ENCODE measurements around the gene CES1.

Gene CES1

DNA sequence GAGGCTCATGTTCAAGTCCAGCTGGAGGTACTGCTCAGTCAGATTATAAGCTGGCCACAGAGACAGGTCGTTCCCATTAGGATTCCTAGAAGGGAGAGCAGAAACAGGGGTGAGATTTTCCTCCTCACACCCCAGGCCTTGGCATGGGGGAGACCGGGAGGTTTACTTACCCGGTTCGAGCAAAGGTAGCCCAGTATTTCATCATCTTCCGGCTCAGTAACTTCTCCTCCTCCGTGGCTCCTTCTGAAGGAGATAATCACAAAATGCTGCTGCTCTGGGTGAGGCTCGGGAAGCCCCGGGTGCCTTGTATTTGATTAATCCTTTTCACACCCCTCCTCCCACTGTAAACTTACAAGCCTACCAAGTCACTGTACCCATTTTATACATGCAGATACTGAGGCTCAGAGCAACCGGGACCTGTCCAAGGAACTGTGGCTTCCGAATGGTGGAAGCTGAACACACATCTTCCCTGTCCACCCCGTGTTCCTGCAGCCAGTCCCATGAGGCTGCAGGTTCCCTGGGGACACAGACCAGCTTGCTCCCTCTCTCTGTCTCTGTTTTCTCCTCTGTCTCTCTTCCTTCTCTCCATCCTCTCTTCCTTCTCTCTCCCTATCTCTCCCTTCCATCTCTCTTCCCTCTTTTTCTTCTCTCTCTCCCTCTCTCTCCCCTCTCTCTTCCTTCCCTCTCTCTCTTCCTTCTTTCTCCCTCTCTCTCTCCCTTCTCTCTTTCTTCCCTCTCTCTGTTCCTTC, 13.9 kb upstream of the CES1 start:
- H3K79me2 ChIP-seq (ENCODE audit: insufficient read depth, low read depth), result no peaks in the 10 kb centered on the region
- H3K4me2 ChIP-seq, result no peak overlapping the region
- no peak overlapping the region for H3K27ac ChIP-seq
- no peak overlapping the region for H2AFZ ChIP-seq (ENCODE audit: low read depth)
- H4K20me1 ChIP-seq (ENCODE audit: insufficient read depth), result no peaks in the 10 kb centered on the region
- no peaks in the 10 kb centered on the region for H3K4me1 ChIP-seq (ENCODE audit: low read depth, poor library complexity, severe bottlenecking)
- no peak overlapping the region for H3K9ac ChIP-seq
- H3K27me3 ChIP-seq (ENCODE audit: insufficient read depth, low read depth), result no peaks in the 10 kb centered on the region
- no peak overlapping the region for H3K4me3 ChIP-seq (IDR thresholded peaks at IDR 0.05; ENCODE audit: insufficient read depth, low read depth, low read length)
- TF ChIP-seq, protein P1, sequence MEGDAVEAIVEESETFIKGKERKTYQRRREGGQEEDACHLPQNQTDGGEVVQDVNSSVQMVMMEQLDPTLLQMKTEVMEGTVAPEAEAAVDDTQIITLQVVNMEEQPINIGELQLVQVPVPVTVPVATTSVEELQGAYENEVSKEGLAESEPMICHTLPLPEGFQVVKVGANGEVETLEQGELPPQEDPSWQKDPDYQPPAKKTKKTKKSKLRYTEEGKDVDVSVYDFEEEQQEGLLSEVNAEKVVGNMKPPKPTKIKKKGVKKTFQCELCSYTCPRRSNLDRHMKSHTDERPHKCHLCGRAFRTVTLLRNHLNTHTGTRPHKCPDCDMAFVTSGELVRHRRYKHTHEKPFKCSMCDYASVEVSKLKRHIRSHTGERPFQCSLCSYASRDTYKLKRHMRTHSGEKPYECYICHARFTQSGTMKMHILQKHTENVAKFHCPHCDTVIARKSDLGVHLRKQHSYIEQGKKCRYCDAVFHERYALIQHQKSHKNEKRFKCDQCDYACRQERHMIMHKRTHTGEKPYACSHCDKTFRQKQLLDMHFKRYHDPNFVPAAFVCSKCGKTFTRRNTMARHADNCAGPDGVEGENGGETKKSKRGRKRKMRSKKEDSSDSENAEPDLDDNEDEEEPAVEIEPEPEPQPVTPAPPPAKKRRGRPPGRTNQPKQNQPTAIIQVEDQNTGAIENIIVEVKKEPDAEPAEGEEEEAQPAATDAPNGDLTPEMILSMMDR (conservative IDR thresholded peaks at IDR 0.05; ENCODE audit: low read depth, low read length), result no peak
- no peaks in the 10 kb centered on the region for H3K36me3 ChIP-seq (ENCODE audit: insufficient read depth)

DNA sequence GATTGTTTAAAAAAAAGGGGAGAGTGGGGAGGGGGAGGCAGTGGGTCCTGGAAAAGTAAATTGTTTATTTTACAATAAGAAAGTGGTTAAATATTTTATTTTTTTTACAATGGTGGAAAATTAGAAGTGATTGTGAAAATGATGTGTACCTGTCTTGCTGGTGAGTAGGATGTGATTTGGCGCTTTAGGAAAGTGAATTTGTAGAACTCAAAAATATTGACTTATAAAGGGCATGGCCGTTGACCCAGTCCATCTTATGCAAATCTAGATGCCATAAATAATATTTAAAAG, 10.2 kb upstream of the CES1 start:
- H2AFZ ChIP-seq (ENCODE audit: low read depth), result no peak overlapping the region
- H3K27ac ChIP-seq, result no peak overlapping the region
- H3K4me1 ChIP-seq (ENCODE audit: low read depth, poor library complexity, severe bottlenecking), result no peaks in the 10 kb centered on the region
- H3K4me3 ChIP-seq (IDR thresholded peaks at IDR 0.05; ENCODE audit: insufficient read depth, low read depth, low read length), result no peak overlapping the region
- TF ChIP-seq, protein P1 (conservative IDR thresholded peaks at IDR 0.05; ENCODE audit: low read depth, low read length), result no peak; the same call in 1 of the 2 replicates
- H3K27me3 ChIP-seq (ENCODE audit: insufficient read depth, low read depth), result no peaks in the 10 kb centered on the region
- H4K20me1 ChIP-seq (ENCODE audit: insufficient read depth), result no peaks in the 10 kb centered on the region
- H3K36me3 ChIP-seq (ENCODE audit: insufficient read depth), result no peaks in the 10 kb centered on the region
- H3K4me2 ChIP-seq, result no peak overlapping the region
- H3K9ac ChIP-seq, result no peak overlapping the region
- H3K79me2 ChIP-seq (ENCODE audit: insufficient read depth, low read depth), result no peaks in the 10 kb centered on the region

DNA sequence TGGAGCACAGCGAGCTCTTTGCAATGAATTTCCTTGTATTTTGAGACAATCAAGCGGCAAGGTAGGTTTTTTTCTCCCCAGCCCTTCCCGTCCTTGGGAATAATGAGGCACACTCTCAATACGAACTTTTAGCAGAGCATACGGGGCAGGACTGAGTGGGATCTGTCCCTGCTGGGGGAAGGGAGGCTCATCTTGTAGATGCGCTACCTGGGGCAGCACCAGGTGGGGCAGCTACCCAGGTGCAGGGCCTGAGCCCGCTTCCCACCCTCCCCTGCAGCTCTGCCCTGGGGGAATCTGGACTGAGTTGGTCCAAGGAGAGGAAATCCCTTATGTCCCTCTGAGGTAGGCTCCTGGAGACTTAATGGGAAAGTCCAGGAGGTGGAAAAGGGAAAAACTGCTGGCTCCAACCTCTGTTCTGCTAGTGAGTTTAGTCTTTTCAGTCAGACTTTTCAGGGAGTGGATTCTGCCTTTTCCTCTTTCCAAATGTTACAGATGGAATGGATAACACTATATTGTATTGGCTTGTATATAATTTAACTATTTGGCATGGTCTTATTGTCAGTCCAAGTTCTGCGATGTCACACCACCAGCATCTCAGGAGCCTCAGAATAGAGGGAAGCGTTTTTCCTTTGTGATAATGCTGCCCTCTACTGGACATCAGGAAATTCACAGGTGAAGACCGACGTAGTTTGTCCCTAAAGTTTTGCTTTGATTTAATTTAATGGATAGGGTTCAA, 9.6 kb upstream of the CES1 start:
- H3K9ac ChIP-seq, result no peak overlapping the region
- H3K4me2 ChIP-seq, result no peak overlapping the region
- H3K4me3 ChIP-seq (IDR thresholded peaks at IDR 0.05; ENCODE audit: insufficient read depth, low read depth, low read length), result no peak overlapping the region
- H4K20me1 ChIP-seq (ENCODE audit: insufficient read depth), result no peaks in the 10 kb centered on the region
- no peak overlapping the region for H2AFZ ChIP-seq (ENCODE audit: low read depth)
- no peaks in the 10 kb centered on the region for H3K27me3 ChIP-seq (ENCODE audit: insufficient read depth, low read depth)
- H3K4me1 ChIP-seq (ENCODE audit: low read depth, poor library complexity, severe bottlenecking), result no peaks in the 10 kb centered on the region
- no peak overlapping the region for H3K27ac ChIP-seq
- TF ChIP-seq, protein P1 (conservative IDR thresholded peaks at IDR 0.05; ENCODE audit: low read depth, low read length), result peak; percentile 90
- no peaks in the 10 kb centered on the region for H3K79me2 ChIP-seq (ENCODE audit: insufficient read depth, low read depth)
- H3K36me3 ChIP-seq (ENCODE audit: insufficient read depth), result no peaks in the 10 kb centered on the region

DNA sequence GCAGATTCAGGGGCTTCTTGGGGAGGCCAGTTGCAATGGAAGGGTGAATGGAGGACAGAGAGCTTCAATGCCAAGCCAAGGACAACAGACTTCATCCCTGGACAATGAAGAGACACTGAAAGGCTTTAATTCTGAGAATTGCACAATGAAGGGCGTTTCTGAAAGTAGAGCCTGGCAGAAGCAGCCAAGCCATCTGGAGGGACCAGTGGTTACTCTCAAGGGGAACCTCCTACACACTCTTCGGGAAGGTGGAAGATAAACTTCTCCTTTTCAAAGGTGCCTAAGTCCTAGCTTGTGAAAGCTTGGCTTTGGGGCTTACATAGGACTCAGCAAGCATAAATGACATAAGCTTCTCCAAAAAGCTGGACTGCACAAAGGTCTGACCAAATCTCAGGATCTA, 6.2 kb upstream of the CES1 start:
- Histone ChIP-seq H3K4me3 (IDR thresholded peaks at IDR 0.05; ENCODE audit: insufficient read depth, low read depth, low read length) (no peak overlapping the region), H3K4me2 (no peak overlapping the region), H3K27me3 (ENCODE audit: insufficient read depth, low read depth) (no peaks in the 10 kb centered on the region), H3K27ac (no peak overlapping the region), H3K9ac (no peak overlapping the region), H3K36me3 (ENCODE audit: insufficient read depth) (no peaks in the 10 kb centered on the region), H3K4me1 (ENCODE audit: low read depth, poor library complexity, severe bottlenecking) (no peaks in the 10 kb centered on the region), H2AFZ (ENCODE audit: low read depth) (no peak overlapping the region), H4K20me1 (ENCODE audit: insufficient read depth) (no peaks in the 10 kb centered on the region), H3K79me2 (ENCODE audit: insufficient read depth, low read depth) (no peaks in the 10 kb centered on the region)
- TF ChIP-seq, protein P1 (conservative IDR thresholded peaks at IDR 0.05; ENCODE audit: low read depth, low read length), result no peak

All from KMS-11 (cell line).